Measurements from ENCODE around the gene NKAIN1.

DNA sequence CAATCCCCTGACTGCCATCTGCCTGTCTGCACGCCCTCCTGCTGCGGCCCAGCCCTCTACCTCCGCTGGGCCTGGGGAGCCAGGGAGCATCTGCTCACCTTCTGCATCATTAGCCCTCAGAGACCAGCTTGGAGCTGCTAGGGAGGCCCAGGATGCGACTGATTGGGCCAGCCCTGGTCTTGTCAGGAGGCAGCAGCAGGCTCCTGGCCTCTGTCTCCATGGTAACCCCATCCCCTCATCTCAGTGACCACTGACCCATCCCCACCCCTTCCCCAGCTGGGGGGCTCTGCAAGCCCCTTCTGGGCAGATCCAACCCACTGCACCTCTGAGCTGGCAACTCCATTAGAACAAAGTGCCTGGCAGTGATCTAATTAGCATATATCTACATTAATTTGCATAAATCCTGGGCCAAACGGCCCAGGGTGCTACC, 37.7 kb downstream of the NKAIN1 start:
- TF ChIP-seq, protein P1, sequence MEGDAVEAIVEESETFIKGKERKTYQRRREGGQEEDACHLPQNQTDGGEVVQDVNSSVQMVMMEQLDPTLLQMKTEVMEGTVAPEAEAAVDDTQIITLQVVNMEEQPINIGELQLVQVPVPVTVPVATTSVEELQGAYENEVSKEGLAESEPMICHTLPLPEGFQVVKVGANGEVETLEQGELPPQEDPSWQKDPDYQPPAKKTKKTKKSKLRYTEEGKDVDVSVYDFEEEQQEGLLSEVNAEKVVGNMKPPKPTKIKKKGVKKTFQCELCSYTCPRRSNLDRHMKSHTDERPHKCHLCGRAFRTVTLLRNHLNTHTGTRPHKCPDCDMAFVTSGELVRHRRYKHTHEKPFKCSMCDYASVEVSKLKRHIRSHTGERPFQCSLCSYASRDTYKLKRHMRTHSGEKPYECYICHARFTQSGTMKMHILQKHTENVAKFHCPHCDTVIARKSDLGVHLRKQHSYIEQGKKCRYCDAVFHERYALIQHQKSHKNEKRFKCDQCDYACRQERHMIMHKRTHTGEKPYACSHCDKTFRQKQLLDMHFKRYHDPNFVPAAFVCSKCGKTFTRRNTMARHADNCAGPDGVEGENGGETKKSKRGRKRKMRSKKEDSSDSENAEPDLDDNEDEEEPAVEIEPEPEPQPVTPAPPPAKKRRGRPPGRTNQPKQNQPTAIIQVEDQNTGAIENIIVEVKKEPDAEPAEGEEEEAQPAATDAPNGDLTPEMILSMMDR (IDR thresholded peaks at IDR 0.05) = no peak
- TF ChIP-seq POLR2AphosphoS5 (IDR thresholded peaks at IDR 0.05) (no peak), POLR2A (IDR thresholded peaks at IDR 0.05) (no peak), EP300 (IDR thresholded peaks at IDR 0.05) (no peak)
